Keratinocyte (primary cell): ENCODE data around the gene ZNF423. TPM values are rescaled to one million over a fixed set of nuclear protein-coding genes. Genes with fewer than 3 reads are reported as not detected.
A peak's percentile ranks its signal among the peaks of the same experiment; 100 is the strongest.

Source experiments
- DNase-seq: peaks from one replicate; pipeline ENCODE4 v3.0.0-alpha.2; 2011; ENCODE audit warnings: low read depth, missing footprints, low spot score
- FAIRE-seq: peaks from 2 replicates; lab custom pipeline; 2011; peaks lifted over from hg19 to GRCh38; lab: Jason Lieb, UNC
- H2AFZ ChIP-seq: 2 replicates; pipeline ENCODE4 v1.6.0; 2012; ENCODE audit warnings: low read length, control low read depth, inconsistent platforms; ENCODE audit not compliant: control insufficient read depth
- H3K27ac ChIP-seq: 2 replicates; pipeline ENCODE4 v1.5.1; 2011; ENCODE audit warnings: low read length; ENCODE audit not compliant: control insufficient read depth, insufficient read depth
- H3K27me3 ChIP-seq: 3 replicates; pipeline ENCODE4 v1.6.0; 2011; ENCODE audit warnings: low read length; ENCODE audit not compliant: control insufficient read depth, insufficient read depth; ENCODE audit errors: extremely low read depth
- H3K36me3 ChIP-seq, 2 experiments: 2 replicates in 1 of 2; 3 replicates in 1 of 2; pipeline ENCODE4 v1.5.1; 2011; ENCODE audit warnings: low read length in 2 of 2, mild to moderate bottlenecking in 1 of 2; ENCODE audit not compliant: control insufficient read depth in 2 of 2, insufficient read depth in 2 of 2; ENCODE audit errors: extremely low read depth in 1 of 2
- H3K4me1 ChIP-seq: 3 replicates; pipeline ENCODE4 v1.5.1; 2011; ENCODE audit warnings: low read length; ENCODE audit not compliant: control insufficient read depth, insufficient read depth; ENCODE audit errors: extremely low read depth
- H3K4me2 ChIP-seq: 3 replicates; pipeline ENCODE4 v1.6.0; 2011; ENCODE audit warnings: low read depth, low read length; ENCODE audit not compliant: control insufficient read depth, insufficient read depth; ENCODE audit errors: extremely low read depth
- H3K4me3 ChIP-seq, 3 experiments: fragments of 200-600 bp in 1 of 3; sonication (generic) in 1 of 3; 2 replicates in 2 of 3; 3 replicates in 1 of 3; pipeline ENCODE4 v1.5.1; 2011 to 2016; ENCODE audit warnings: low read length in 3 of 3, mild to moderate bottlenecking in 3 of 3, control low read depth in 2 of 3, inconsistent platforms in 1 of 3, low read depth in 1 of 3, mixed read lengths in 1 of 3, mixed run types in 1 of 3, moderate library complexity in 1 of 3; ENCODE audit not compliant: control insufficient read depth in 2 of 3, insufficient read depth in 2 of 3; ENCODE audit errors: extremely low read depth in 1 of 3
- H3K79me2 ChIP-seq: 2 replicates; pipeline ENCODE4 v1.6.0; 2012; ENCODE audit warnings: low read length; ENCODE audit not compliant: control insufficient read depth, insufficient read depth
- H3K9ac ChIP-seq: 3 replicates; pipeline ENCODE4 v1.6.0; 2011; ENCODE audit warnings: low read length; ENCODE audit not compliant: control insufficient read depth, insufficient read depth; ENCODE audit errors: extremely low read depth
- H3K9me1 ChIP-seq: 3 replicates; pipeline ENCODE4 v1.6.0; 2011; ENCODE audit warnings: low read length; ENCODE audit not compliant: control insufficient read depth, insufficient read depth; ENCODE audit errors: extremely low read depth
- H3K9me3 ChIP-seq: 2 replicates; pipeline ENCODE4 v1.5.1; 2012; ENCODE audit warnings: low read depth, low read length; ENCODE audit not compliant: control insufficient read depth
- H4K20me1 ChIP-seq: 3 replicates; pipeline ENCODE4 v1.6.0; 2011; ENCODE audit warnings: low read length; ENCODE audit not compliant: control insufficient read depth, insufficient read depth; ENCODE audit errors: extremely low read depth
- EZH2 ChIP-seq: IDR thresholded peaks from one replicate; pipeline ENCODE4 v1.6.1; 2012; ENCODE audit warnings: inconsistent platforms, mild to moderate bottlenecking, low read length, moderate library complexity
- dilution Hi-C: fragments of 300-500 bp; cut with MboI; formaldehyde crosslinking; loops from one replicate; pipeline ENCODE4 v1.7.0; 2020; ENCODE audit warnings: low sequenced_read_pairs; ENCODE audit not compliant: extremely low pct_ligation_motif_present
- polyA plus RNA-seq, 5 experiments: library from polyadenylated mRNA; depleted of rRNA in 3 of 5; stranded (reverse) in 3 of 5; stranded (forward) in 1 of 5; unstranded in 1 of 5; fragments of >200 nt; gene quantifications; 1 replicate in 1 of 5; 2 replicates in 3 of 5; 3 replicates in 1 of 5; pipeline versions ENCODE4 v1.2.1 to v1.2.3, GENCODE V29; 2011 to 2012; ENCODE audit warnings: missing spikeins in 2 of 5, low read depth in 1 of 5, low replicate concordance in 1 of 5
- TF ChIP-seq, protein P1 (sequence below), 3 experiments: IDR thresholded peaks in 1 of 3; conservative IDR thresholded peaks in 1 of 3; optimal IDR thresholded peaks in 1 of 3; 2 replicates in 2 of 3; 3 replicates in 1 of 3; pipeline versions ENCODE3 to v1.5.1; 2011; ENCODE audit warnings: low read length in 3 of 3, mild to moderate bottlenecking in 3 of 3, moderate library complexity in 2 of 3, control low read depth in 1 of 3, inconsistent platforms in 1 of 3; ENCODE audit not compliant: insufficient read depth in 2 of 3; ENCODE audit errors: extremely low read depth in 1 of 3

Gene ZNF423
- polyA plus RNA-seq, 1 donor (not counting 4 experiments of a cell fraction or from before 2014, with no cell fraction given): 0.05 TPM

DNA sequence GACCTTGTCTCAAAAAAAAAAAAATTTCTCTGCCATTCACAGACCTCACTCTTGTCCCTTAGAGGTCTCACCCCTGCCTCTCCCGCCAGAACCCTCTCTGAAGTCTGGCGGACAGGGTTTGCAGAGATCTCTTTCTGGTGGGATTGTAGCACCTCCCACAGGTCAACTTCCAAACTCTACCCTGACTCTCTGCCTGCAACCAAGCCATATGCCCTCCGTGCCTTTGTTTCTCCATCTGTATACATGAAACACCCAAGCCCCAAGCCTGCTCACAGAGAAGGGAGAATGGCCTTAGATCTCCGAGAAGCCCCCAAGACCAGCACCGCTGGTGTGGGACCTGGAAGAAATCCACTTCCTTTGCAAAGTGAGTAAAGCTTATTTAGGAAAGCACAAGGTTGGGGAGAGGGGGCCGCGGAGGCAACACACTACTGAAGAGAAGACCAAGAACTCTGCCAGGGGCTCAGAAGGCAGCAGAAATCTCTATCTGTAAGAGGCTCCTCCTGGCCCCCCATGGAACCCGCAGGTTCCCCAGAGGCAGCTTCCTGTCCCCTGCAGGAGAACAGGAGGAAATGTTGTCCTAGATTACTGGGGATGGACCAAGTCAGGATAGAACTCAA lies 262.4 kb downstream of the ZNF423 start:
- DNase-seq: no peak
- H3K4me3 ChIP-seq: no peak overlapping the region
- H2AFZ ChIP-seq: no peak overlapping the region
- no peaks in the 10 kb centered on the region for H3K9me3 ChIP-seq
- no peak overlapping the region for H3K27ac ChIP-seq
- no peak for FAIRE-seq
- H3K4me1 ChIP-seq: no peaks in the 10 kb centered on the region
- no peaks in the 10 kb centered on the region for H3K9me1 ChIP-seq
- no peaks in the 10 kb centered on the region for H3K36me3 ChIP-seq
- TF ChIP-seq EZH2: no peak
- TF ChIP-seq, protein P1, sequence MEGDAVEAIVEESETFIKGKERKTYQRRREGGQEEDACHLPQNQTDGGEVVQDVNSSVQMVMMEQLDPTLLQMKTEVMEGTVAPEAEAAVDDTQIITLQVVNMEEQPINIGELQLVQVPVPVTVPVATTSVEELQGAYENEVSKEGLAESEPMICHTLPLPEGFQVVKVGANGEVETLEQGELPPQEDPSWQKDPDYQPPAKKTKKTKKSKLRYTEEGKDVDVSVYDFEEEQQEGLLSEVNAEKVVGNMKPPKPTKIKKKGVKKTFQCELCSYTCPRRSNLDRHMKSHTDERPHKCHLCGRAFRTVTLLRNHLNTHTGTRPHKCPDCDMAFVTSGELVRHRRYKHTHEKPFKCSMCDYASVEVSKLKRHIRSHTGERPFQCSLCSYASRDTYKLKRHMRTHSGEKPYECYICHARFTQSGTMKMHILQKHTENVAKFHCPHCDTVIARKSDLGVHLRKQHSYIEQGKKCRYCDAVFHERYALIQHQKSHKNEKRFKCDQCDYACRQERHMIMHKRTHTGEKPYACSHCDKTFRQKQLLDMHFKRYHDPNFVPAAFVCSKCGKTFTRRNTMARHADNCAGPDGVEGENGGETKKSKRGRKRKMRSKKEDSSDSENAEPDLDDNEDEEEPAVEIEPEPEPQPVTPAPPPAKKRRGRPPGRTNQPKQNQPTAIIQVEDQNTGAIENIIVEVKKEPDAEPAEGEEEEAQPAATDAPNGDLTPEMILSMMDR (optimal IDR thresholded peaks at IDR 0.05 in 1 of 3, IDR thresholded peaks at IDR 0.05 in 1 of 3, conservative IDR thresholded peaks at IDR 0.05 in 1 of 3; ENCODE audit: extremely low read depth in 1 of 3, insufficient read depth in 2 of 3, low read length in 3 of 3): no peak
- no peak overlapping the region for H3K4me2 ChIP-seq
- H3K9ac ChIP-seq: no peak overlapping the region
- H3K27me3 ChIP-seq: peaks cover 4% of the 10 kb centered on the region
- no peaks in the 10 kb centered on the region for H4K20me1 ChIP-seq
- H3K79me2 ChIP-seq: no peaks in the 10 kb centered on the region
- dilution Hi-C loops: no loop called here

DNA sequence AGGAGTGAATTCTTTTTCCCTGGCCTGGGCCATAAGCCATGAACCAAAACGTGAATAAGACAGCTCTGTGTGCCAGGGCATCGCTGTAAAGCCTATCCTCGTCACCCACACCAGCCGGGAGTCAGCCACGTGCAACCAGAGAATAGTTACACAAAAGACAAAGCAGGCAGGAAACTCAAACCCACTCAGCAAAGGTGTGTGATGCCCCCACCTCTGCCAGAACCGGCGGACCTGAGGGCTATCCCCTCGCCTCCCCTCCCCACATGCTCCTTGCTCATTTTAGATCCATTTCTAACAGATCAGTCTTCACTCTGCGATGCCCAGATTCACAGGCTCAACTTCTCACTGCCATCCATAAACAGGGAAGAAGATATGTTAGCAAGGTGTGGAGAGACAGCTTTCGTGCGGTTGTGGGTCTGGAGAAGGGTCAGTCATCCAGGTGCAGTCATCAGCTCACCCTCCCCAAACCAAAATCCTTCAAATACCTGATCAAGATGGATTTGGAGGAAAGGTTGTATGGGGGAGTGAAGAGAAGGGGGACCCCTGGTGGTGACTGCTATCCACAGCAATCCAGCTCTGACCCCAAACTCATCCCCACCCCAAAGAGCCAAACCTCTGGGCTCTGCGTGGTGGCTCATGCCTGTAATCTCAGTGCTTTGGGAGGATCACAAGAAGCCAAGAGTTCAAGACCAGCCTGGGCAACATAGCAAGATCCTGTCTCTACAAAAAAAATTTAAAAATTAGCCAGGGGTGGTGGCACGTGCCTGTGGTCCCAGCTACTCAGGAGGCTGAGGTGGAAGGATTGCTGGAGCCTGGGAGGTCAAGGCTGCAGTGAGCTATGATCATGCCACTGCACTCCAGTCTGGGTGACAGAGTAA lies 263.1 kb downstream of the ZNF423 start:
- Histone ChIP-seq H3K9ac (no peak overlapping the region), H3K9me1 (no peaks in the 10 kb centered on the region), H3K27ac (no peak overlapping the region), H3K4me1 (no peaks in the 10 kb centered on the region), H3K9me3 (no peaks in the 10 kb centered on the region), H4K20me1 (no peaks in the 10 kb centered on the region), H3K36me3 (no peaks in the 10 kb centered on the region), H2AFZ (no peak overlapping the region), H3K4me2 (no peak overlapping the region), H3K4me3 (no peak overlapping the region), H3K79me2 (no peaks in the 10 kb centered on the region), H3K27me3 (peaks cover 4% of the 10 kb centered on the region)
- dilution Hi-C loops: no loop called here
- no peak for DNase-seq
- FAIRE-seq: no peak
- TF ChIP-seq, protein P1 (optimal IDR thresholded peaks at IDR 0.05 in 1 of 3, IDR thresholded peaks at IDR 0.05 in 1 of 3, conservative IDR thresholded peaks at IDR 0.05 in 1 of 3; ENCODE audit: extremely low read depth in 1 of 3, insufficient read depth in 2 of 3, low read length in 3 of 3): peak; percentile 55 to 75 (median 73)
- no peak for TF ChIP-seq EZH2
